ENCODE results near the gene RPUSD2.
"Not testable (repeated sequence)": the region's sequence is repeated elsewhere in the genome, so short reads cannot be mapped to it uniquely, and the experiment has no call there.

RPUSD2 gene

GRCh38 chr15:40565333-40566238, 3.5 kb upstream of the RPUSD2 start:
- DNase-seq: no peak

GRCh38 chr15:40567111-40567510, 2.0 kb upstream of the RPUSD2 start:
- peak in 2 of 56 donors; percentile 1 to 30 for DNase-seq

GRCh38 chr15:40575113-40575512, 6.0 kb downstream of the RPUSD2 start:
- DNase-seq: no peak

- DNase-seq: not testable (repeated sequence)
These were observed 7.8 kb downstream of the RPUSD2 start for GRCh38 chr15:40576914-40577313.

- no peak for DNase-seq
These were observed 9.8 kb downstream of the RPUSD2 start for GRCh38 chr15:40578892-40579291.

GRCh38 chr15:40581796-40582195, 12.7 kb downstream of the RPUSD2 start:
- not testable (repeated sequence) for DNase-seq

GRCh38 chr15:40582726-40583246, 13.7 kb downstream of the RPUSD2 start:
- DNase-seq: peak in 4 of 56 donors; percentile 1 to 26 (median 14)

- DNase-seq: peak in 26 of 56 donors; percentile 0 to 66 (median 26)
These were observed 15.1 kb downstream of the RPUSD2 start for GRCh38 chr15:40584191-40584590.

GRCh38 chr15:40590667-40591050, 21.6 kb downstream of the RPUSD2 start:
- DNase-seq: no peak

GRCh38 chr15:40591389-40591788, 22.3 kb downstream of the RPUSD2 start:
- no peak for DNase-seq

GRCh38 chr15:40593165-40593564, 24.1 kb downstream of the RPUSD2 start:
- DNase-seq: no peak

- DNase-seq: peak; percentile 39 to 98 (median 90)
These were observed 24.7 kb downstream of the RPUSD2 start, which contains the start of gene KNL1 for GRCh38 chr15:40593588-40594428. Gene KNL1 (plus strand): TSS chr15:40594249. CDS start chr15:40602932, 8,683 bp downstream.

GRCh38 chr15:40594429-40594836, 25.3 kb downstream of the RPUSD2 start:
- peak in 4 of 56 donors; percentile 14 to 35 (median 22) for DNase-seq

GRCh38 chr15:40595219-40595618, 26.1 kb downstream of the RPUSD2 start:
- DNase-seq: no peak

GRCh38 chr15:40595773-40596172, 26.7 kb downstream of the RPUSD2 start:
- DNase-seq: no peak

- DNase-seq: no peak
These were observed 27.9 kb downstream of the RPUSD2 start for GRCh38 chr15:40597024-40597423.

GRCh38 chr15:40598126-40598525, 29.0 kb downstream of the RPUSD2 start:
- no peak for DNase-seq

GRCh38 chr15:40598672-40599071, 29.6 kb downstream of the RPUSD2 start:
- no peak for DNase-seq

GRCh38 chr15:40600956-40601355, 31.9 kb downstream of the RPUSD2 start:
- no peak for DNase-seq

- DNase-seq: no peak
These were observed 34.8 kb downstream of the RPUSD2 start for GRCh38 chr15:40603935-40604334.

GRCh38 chr15:40613080-40613479, 44.0 kb downstream of the RPUSD2 start:
- DNase-seq: no peak

- no peak for DNase-seq
These were observed 48.9 kb downstream of the RPUSD2 start for GRCh38 chr15:40618023-40618422.

All from amygdala (tissue), 56 donors.